Fibroblast of the aortic adventitia (primary cell): Measurements from ENCODE around the gene TUSC2. TPM values are rescaled to one million over a fixed set of nuclear protein-coding genes. Genes with fewer than 3 reads are reported as not detected.
A peak's percentile ranks its signal among the peaks of the same experiment; 100 is the strongest.

Experiments
- DNase-seq: peaks from one replicate; pipeline ENCODE4 v3.0.0-alpha.2; 2010; ENCODE audit warnings: low read depth
- H3K4me3 ChIP-seq: 2 replicates; pipeline ENCODE4 v1.5.1; 2011; ENCODE audit warnings: low read depth, mild to moderate bottlenecking, control low read depth, low read length, moderate library complexity
- CTCF ChIP-seq: IDR thresholded peaks from 2 replicates; pipeline ENCODE4 v1.5.1; 2011; ENCODE audit warnings: mild to moderate bottlenecking, low read length, control low read depth, inconsistent platforms; ENCODE audit not compliant: insufficient read depth
- total RNA-seq: library from RNA; depleted of rRNA; stranded (reverse); fragments of >200 nt; gene quantifications from 2 replicates; pipeline ENCODE4 v1.2.3, GENCODE V29; 2012; ENCODE audit warnings: low replicate concordance

TUSC2 gene
- total RNA-seq, 1 donor = 15.5 TPM

- H3K4me3 ChIP-seq = no peak overlapping the region
- no peak for DNase-seq
These were observed 23.4 kb downstream of the TUSC2 start for GRCh38 chr3:50304601-50305000.

GRCh38 chr3:50303013-50303815, 24.8 kb downstream of the TUSC2 start, which contains the start of gene HYAL1:
Gene HYAL1 (minus strand): TSS chr3:50303574. CDS start chr3:50302956, 618 bp downstream.
- no peak within 1 kb of the TSS for H3K4me3 ChIP-seq
- DNase-seq = peak; percentile 30
- TF ChIP-seq CTCF = no peak

More at GRCh38 chr3:50304601-50305000, 23.4 kb downstream of the TUSC2 start:
- TF ChIP-seq CTCF = no peak

- no peak overlapping the region for H3K4me3 ChIP-seq
- no peak for TF ChIP-seq CTCF
- DNase-seq = no peak
These were observed 25.7 kb downstream of the TUSC2 start for GRCh38 chr3:50302095-50303012.

- no peak for DNase-seq
- no peak overlapping the region for H3K4me3 ChIP-seq
- no peak for TF ChIP-seq CTCF
These were observed 27.3 kb downstream of the TUSC2 start for GRCh38 chr3:50300681-50301254.

GRCh38 chr3:50299929-50300680, 27.9 kb downstream of the TUSC2 start:
- peak; percentile 63 for DNase-seq
- TF ChIP-seq CTCF = no peak
- peak overlapping the region; percentile 64 for H3K4me3 ChIP-seq

GRCh38 chr3:50299638-50299928, 28.4 kb downstream of the TUSC2 start:
- no peak for DNase-seq
- TF ChIP-seq CTCF = no peak
- peak overlapping the region; percentile 64 for H3K4me3 ChIP-seq
